GM21529 (cell line): Measurements from ENCODE around the gene CCDC71.
A peak's percentile ranks its signal among the peaks of the same experiment; 100 is the strongest.

Source experiments
- ATAC-seq: cut with Tn5 transposase; IDR thresholded peaks from one replicate; pipeline ENCODE4 v1.9.1; 2021; ENCODE audit not compliant: unreplicated experiment

CCDC71 gene

GRCh38 chr3:49165771-49166751 lies at the start of gene CCDC71:
Gene CCDC71 (minus strand): TSS chr3:49166331. CDS start chr3:49164208, 2,123 bp downstream.
- ATAC-seq = peak; percentile 75

- no peak for ATAC-seq
Measured at GRCh38 chr3:49213998-49214397, 47.9 kb upstream of the CCDC71 start.

- no peak for ATAC-seq
Measured at GRCh38 chr3:49213541-49213943, 47.4 kb upstream of the CCDC71 start.

GRCh38 chr3:49199900-49200281 lies 33.8 kb upstream of the CCDC71 start:
- ATAC-seq = no peak

- no peak for ATAC-seq
Measured at GRCh38 chr3:49199239-49199899, 33.2 kb upstream of the CCDC71 start.

- ATAC-seq = no peak
Measured at GRCh38 chr3:49198611-49199230, 32.6 kb upstream of the CCDC71 start.

- no peak for ATAC-seq
Measured at GRCh38 chr3:49198161-49198560, 32.0 kb upstream of the CCDC71 start.

- no peak for ATAC-seq
Measured at GRCh38 chr3:49191741-49192140, 25.6 kb upstream of the CCDC71 start.

- ATAC-seq = no peak
Measured at GRCh38 chr3:49183873-49184272, 17.7 kb upstream of the CCDC71 start.

GRCh38 chr3:49182682-49183081 lies 16.6 kb upstream of the CCDC71 start:
- no peak for ATAC-seq

- no peak for ATAC-seq
Measured at GRCh38 chr3:49181351-49181750, 15.2 kb upstream of the CCDC71 start.

GRCh38 chr3:49180116-49180515 lies 14.0 kb upstream of the CCDC71 start:
- ATAC-seq = no peak

- ATAC-seq = no peak
Measured at GRCh38 chr3:49177073-49177472, 10.9 kb upstream of the CCDC71 start.

GRCh38 chr3:49175530-49175929 lies 9.4 kb upstream of the CCDC71 start:
- no peak for ATAC-seq

- no peak for ATAC-seq
Measured at GRCh38 chr3:49174397-49174985, 8.4 kb upstream of the CCDC71 start.

- no peak for ATAC-seq
Measured at GRCh38 chr3:49173792-49174170, 7.7 kb upstream of the CCDC71 start.

GRCh38 chr3:49173116-49173791 lies 7.1 kb upstream of the CCDC71 start:
- no peak for ATAC-seq

GRCh38 chr3:49172551-49173041 lies 6.5 kb upstream of the CCDC71 start:
- no peak for ATAC-seq

- ATAC-seq = no peak
Measured at GRCh38 chr3:49171775-49172500, 5.8 kb upstream of the CCDC71 start.
